Mucosa of descending colon (tissue), 3 donors: ENCODE results near the gene LILRB1. TPM values are rescaled to one million over a fixed set of nuclear protein-coding genes. Genes with fewer than 3 reads are reported as not detected.
"Not testable (repeated sequence)": the region's sequence is repeated elsewhere in the genome, so short reads cannot be mapped to it uniquely, and the experiment has no call there.

Source experiments
- ATAC-seq: fragments of 200-7000 bp; cut with Tn5 transposase; one replicate; pipeline ENCODE4 v1.9.1; 2020; ENCODE audit warnings: mild to moderate bottlenecking, moderate library complexity
- DNase-seq, 3 donors: peaks; one replicate each; pipeline ENCODE4 v3.0.0-alpha.2; 2020
- H3K36me3 ChIP-seq: fragments of 200-600 bp; one replicate; pipeline ENCODE4 v1.8.0; 2021; ENCODE audit warnings: low read depth, mild to moderate bottlenecking
- H3K4me1 ChIP-seq: fragments of 200-600 bp; one replicate; pipeline ENCODE4 v1.8.0; 2021; ENCODE audit warnings: low read depth, mild to moderate bottlenecking
- H3K4me3 ChIP-seq: fragments of 200-600 bp; one replicate; pipeline ENCODE4 v1.8.0; 2021; ENCODE audit warnings: mild to moderate bottlenecking
- H3K9me3 ChIP-seq: fragments of 200-600 bp; one replicate; pipeline ENCODE4 v1.8.0; 2021; ENCODE audit warnings: mild to moderate bottlenecking
- intact Hi-C, 2 donors: fragments of 100-400 bp; cut with DNase I in 1 of 2; cut with micrococcal nuclease in 1 of 2; formaldehyde crosslinking; loops; one replicate each; pipeline versions ENCODE4 v1.11.0 to v1.11.1; 2022; cut with DNase I, micrococcal nuclease
- total RNA-seq, 3 donors: library from RNA; stranded (reverse); fragmentation: NEBNext Ultra II Directional in 2 of 3; extraction: Animal tissue kit (Norgen Biotek cat#: 25700) in 2 of 3; gene quantifications; one replicate each; pipeline versions ENCODE4 v1.2.1 to v1.2.4, GENCODE V29; 2021 to 2023
- TF ChIP-seq, protein P1 (sequence below): fragments of 200-600 bp; IDR thresholded peaks from one replicate; pipeline ENCODE4 v1.8.0; 2022; ENCODE audit warnings: antibody characterized with exemption, mild to moderate bottlenecking
- donor health status: DM: no; HTN: no; CAD: no; lungs with moderate emphysema.
- donor health status: DM: no; HTN: no; CAD: no.
- donor health status: DM: no; HTN: yes; CAD: no.

Gene LILRB1
- total RNA-seq, 3 donors from 2014 or later: 2.6 to 10.7 (median 4.9) TPM

DNA sequence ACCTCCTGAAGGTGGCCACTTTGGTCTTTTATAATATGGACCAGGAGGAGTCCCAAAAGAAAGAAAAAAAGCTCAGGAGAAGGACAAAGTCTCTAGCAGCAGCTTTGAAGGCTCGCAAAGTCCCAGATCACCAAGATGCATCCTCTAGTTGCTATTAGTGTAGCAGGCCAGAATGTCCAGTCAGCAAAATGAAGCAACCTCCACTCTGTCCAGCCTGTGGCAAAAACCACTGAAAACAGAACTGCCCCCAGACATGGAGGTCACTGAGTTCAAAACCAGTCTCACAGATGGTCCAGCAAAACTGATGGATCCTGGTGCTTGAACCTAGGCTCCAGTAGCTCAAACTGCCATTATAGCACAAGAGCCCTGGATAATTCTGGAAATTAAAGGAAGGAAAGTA, 42.9 kb downstream of the LILRB1 start:
- no peaks in the 10 kb centered on the region for H3K4me1 ChIP-seq
- no peaks in the 10 kb centered on the region for H3K36me3 ChIP-seq
- ATAC-seq: no peak
- H3K9me3 ChIP-seq: no peaks in the 10 kb centered on the region
- no peak overlapping the region for H3K4me3 ChIP-seq
- TF ChIP-seq, protein P1, sequence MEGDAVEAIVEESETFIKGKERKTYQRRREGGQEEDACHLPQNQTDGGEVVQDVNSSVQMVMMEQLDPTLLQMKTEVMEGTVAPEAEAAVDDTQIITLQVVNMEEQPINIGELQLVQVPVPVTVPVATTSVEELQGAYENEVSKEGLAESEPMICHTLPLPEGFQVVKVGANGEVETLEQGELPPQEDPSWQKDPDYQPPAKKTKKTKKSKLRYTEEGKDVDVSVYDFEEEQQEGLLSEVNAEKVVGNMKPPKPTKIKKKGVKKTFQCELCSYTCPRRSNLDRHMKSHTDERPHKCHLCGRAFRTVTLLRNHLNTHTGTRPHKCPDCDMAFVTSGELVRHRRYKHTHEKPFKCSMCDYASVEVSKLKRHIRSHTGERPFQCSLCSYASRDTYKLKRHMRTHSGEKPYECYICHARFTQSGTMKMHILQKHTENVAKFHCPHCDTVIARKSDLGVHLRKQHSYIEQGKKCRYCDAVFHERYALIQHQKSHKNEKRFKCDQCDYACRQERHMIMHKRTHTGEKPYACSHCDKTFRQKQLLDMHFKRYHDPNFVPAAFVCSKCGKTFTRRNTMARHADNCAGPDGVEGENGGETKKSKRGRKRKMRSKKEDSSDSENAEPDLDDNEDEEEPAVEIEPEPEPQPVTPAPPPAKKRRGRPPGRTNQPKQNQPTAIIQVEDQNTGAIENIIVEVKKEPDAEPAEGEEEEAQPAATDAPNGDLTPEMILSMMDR: no peak
- peak in 1 of 3 donors; percentile 7 for DNase-seq
- intact Hi-C loops: no loop called here

DNA sequence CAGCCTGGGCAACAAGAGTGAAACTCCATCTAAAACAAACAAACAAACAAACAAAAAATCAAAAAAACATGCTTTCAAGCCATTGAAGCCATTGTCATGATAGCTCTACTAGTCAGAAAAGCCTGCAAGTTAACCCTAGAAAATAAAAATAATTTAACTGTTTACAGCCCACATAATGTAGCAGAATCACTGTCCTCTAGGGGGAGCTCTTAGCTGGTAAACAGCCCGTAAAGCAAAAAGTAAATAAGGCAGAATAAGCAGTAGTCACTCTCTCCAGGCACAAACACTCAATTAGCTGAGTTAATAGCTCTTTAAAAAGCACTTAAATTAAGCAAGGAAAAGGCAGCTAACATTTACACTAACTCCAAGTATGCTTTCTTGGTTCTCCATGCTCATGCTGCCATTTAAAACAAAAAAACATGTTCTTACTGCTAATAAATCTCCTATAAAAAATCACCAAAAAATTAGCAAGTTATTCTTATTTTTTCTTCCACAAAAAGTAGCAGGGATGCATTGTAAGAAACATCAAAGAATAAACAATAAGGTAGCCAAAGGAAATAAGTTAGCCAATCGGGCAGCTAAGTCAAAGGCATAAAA, 43.8 kb downstream of the LILRB1 start:
- H3K4me1 ChIP-seq: no peaks in the 10 kb centered on the region
- DNase-seq (no peak), ATAC-seq (no peak)
- H3K4me3 ChIP-seq: no peak overlapping the region
- TF ChIP-seq, protein P1: peak; percentile 30
- H3K36me3 ChIP-seq: no peaks in the 10 kb centered on the region
- H3K9me3 ChIP-seq: no peaks in the 10 kb centered on the region
- intact Hi-C loops: no loop called here

DNA sequence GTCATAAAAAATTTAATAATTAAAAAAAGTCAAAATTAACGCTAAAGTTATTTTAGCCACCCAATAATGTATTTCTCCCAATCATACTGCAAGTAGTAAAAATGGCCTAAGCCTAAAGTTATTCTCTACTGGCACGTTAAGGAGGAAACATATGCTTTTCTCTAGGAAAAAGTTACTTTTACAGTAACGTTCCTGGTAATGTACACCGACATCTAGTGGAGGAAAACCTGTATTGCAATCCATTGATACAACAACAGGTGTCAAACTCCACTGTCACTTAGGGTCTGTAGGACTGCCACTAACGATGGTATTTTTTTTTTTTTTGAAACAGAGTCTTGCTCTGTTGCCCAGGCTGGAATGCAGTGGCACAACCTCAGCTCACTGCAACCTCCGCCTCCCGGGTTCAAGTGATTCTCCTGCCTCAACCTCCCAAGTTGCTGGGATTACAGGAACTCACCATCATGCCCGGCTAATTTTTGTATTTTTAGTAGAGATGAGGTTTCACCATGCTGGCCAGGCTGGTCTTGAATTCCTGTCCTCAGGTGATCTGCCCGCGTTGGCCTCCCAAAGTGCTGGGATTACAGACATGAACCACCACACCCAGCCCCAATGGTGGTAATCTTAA, 46.0 kb downstream of the LILRB1 start:
- intact Hi-C loops, H3K9me3 ChIP-seq: not testable (repeated sequence)
- DNase-seq: peak in 1 of 3 donors; percentile 50

DNA sequence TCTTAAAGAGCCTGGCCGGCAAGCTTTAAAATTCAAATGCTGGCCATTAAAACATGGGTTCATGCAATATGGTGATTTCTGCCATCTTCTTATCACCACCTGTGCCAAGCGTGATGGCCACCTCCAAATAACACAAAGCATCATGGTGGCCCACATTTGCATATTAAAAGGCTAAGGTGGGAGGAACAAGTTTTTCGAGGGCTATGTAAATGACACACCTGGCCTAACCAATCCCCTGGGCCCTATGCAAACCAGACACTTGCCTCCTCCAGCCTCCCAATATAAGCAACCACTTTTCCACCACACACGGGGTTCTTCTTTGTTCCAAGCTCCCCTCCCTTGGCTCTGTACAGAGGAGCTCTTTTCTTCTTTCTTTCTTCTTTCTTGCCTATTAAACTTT, 46.9 kb downstream of the LILRB1 start:
- H3K9me3 ChIP-seq: no peaks in the 10 kb centered on the region
- H3K36me3 ChIP-seq: no peaks in the 10 kb centered on the region
- H3K4me3 ChIP-seq: no peak overlapping the region
- intact Hi-C loops: no loop called here
- no peak for DNase-seq
- TF ChIP-seq, protein P1: no peak
- no peaks in the 10 kb centered on the region for H3K4me1 ChIP-seq
- no peak for ATAC-seq

More for the DNA sequence above, 46.0 kb downstream of the LILRB1 start:
- H3K4me3 ChIP-seq, H3K36me3 ChIP-seq, H3K4me1 ChIP-seq: not testable (repeated sequence)
- ATAC-seq: peak; percentile 54
- TF ChIP-seq, protein P1: peak; percentile 79

DNA sequence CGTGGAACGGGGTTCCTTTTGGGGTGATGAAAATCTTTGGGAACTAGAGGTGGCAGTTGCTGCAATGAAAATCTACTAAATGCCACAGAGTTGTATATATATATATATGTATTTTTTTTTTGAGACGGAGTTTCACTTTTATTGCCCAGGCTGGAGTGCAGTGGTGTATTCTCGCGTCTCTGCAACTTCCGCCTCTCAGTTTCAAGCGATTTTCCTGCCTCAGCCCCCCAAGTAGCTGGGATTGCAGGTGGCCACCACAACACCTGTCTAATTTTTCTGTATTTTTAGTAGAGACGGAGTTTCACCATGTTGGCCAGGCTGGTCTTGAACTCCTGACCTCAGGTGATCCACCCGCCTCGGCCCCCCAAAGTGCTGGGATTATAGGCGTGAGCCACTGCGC, 51.3 kb downstream of the LILRB1 start:
- intact Hi-C loops, DNase-seq, H3K36me3 ChIP-seq, H3K4me1 ChIP-seq, ATAC-seq, H3K4me3 ChIP-seq, H3K9me3 ChIP-seq: not testable (repeated sequence)

DNA sequence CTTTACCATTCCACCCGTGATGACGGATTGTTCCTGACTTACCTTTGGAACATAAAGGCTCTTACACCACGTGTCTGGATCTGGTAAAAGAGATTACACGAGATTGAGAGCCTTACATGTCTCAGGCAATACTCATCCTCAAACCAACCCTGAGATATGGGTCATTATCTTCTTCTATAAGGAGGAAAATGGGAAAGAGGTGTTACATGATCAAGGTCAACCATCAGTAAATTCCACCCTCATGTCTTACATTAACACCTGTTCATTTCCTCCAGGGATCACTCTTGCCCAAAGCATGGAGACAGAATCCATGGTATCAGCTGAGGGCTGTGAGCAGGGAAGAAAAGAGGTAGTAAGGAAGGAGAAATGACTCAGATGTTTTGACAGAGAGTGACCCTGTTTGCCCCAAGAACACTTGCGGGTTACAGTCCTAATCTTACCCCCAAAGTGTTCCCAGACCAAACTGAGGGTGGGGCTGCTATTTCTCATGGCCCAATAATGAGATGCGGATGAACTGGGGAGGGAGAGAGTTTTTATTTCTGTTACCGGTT, 52.1 kb downstream of the LILRB1 start:
- no peak for DNase-seq
- H3K4me1 ChIP-seq: no peaks in the 10 kb centered on the region
- TF ChIP-seq, protein P1: no peak
- intact Hi-C loops: no loop called here
- no peaks in the 10 kb centered on the region for H3K9me3 ChIP-seq
- H3K4me3 ChIP-seq: no peak overlapping the region
- H3K36me3 ChIP-seq: no peaks in the 10 kb centered on the region
- ATAC-seq: no peak
